Right atrium auricular region (tissue), 2 donors: Measurements from ENCODE around the gene S100A10. TPM values are rescaled to one million over a fixed set of nuclear protein-coding genes. Genes with fewer than 3 reads are reported as not detected.

Experiments
- DNase-seq: peaks from one replicate; pipeline ENCODE4 v3.0.0-alpha.2; 2019; ENCODE audit warnings: low spot score
- H3K27ac ChIP-seq, 2 donors: fragments of 200-600 bp; sonication (generic); 1 replicate in 1 of 2; 2 replicates in 1 of 2; pipeline ENCODE4 v1.5.1; 2016 to 2019
- H3K27me3 ChIP-seq, 2 donors: fragments of 200-600 bp; sonication (generic); one replicate each; pipeline versions ENCODE4 v1.5.1 to v1.6.0; 2017 to 2019
- H3K36me3 ChIP-seq: fragments of 200-600 bp; sonication (generic); one replicate; pipeline ENCODE4 v1.5.1; 2016
- H3K4me1 ChIP-seq, 2 donors: fragments of 200-600 bp; sonication (generic); one replicate each; pipeline versions ENCODE4 v1.5.1 to v1.6.0; 2017 to 2019
- H3K4me3 ChIP-seq, 2 donors: fragments of 200-600 bp; sonication (generic); 1 replicate in 1 of 2; 2 replicates in 1 of 2; pipeline ENCODE4 v1.5.1; 2017 to 2019; ENCODE audit warnings: mild to moderate bottlenecking in 1 of 2, moderate library complexity in 1 of 2
- H3K9me3 ChIP-seq, 2 donors: fragments of 200-600 bp; sonication (generic); one replicate each; pipeline ENCODE4 v1.5.1; 2019
- CTCF ChIP-seq, 2 donors: fragments of 200-600 bp; sonication (generic); IDR thresholded peaks; one replicate each; pipeline ENCODE4 v1.5.1; 2019; ENCODE audit warnings: antibody characterized with exemption in 2 of 2
- total RNA-seq, 2 donors: library from RNA; depleted of rRNA; stranded (reverse); fragments of >200 nt; gene quantifications; one replicate each; pipeline ENCODE4 v1.1.0, GENCODE V29; 2016

Gene S100A10
- 100 to 1,000 TPM in 1 of 2 donors, 10 to 100 TPM in 1; 75.2 to 116 TPM for total RNA-seq

GRCh38 chr1:151993734-151994496, at the start of gene S100A10:
S100A10 (minus strand) TSS chr1:151993859; CDS start chr1:151986230, 7,629 bp downstream.
- peaks cover 1 to 52% of the 10 kb centered on the region in 2 donors for H3K4me1 ChIP-seq

GRCh38 chr1:152042030-152042429, 48.4 kb upstream of the S100A10 start:
- no peaks in the 10 kb centered on the region for H3K36me3 ChIP-seq
- no peak overlapping the region for H3K27ac ChIP-seq
- H3K4me3 ChIP-seq = no peak overlapping the region
- no peaks in the 10 kb centered on the region for H3K9me3 ChIP-seq
- no peak for DNase-seq
- peaks cover 0 to 8% of the 10 kb centered on the region in 2 donors for H3K4me1 ChIP-seq
- no peak for TF ChIP-seq CTCF (IDR thresholded peaks at IDR 0.05)
- no peaks in the 10 kb centered on the region for H3K27me3 ChIP-seq

More at GRCh38 chr1:151993734-151994496, at the start of gene S100A10:
- peak in 1 of 2 donors; percentile 12 for TF ChIP-seq CTCF (IDR thresholded peaks at IDR 0.05)
- DNase-seq = peak; percentile 88
- no peaks in the 10 kb centered on the region for H3K9me3 ChIP-seq
- peak within 1 kb of the TSS; percentile 88 to 94 for H3K4me3 ChIP-seq
- peak within 1 kb of the TSS; percentile 94 to 96 for H3K27ac ChIP-seq
- no peaks in the 10 kb centered on the region for H3K27me3 ChIP-seq
- no peaks in the 10 kb centered on the region for H3K36me3 ChIP-seq

- H3K27me3 ChIP-seq = no peaks in the 10 kb centered on the region
- H3K9me3 ChIP-seq = no peaks in the 10 kb centered on the region
- no peak for DNase-seq
- no peaks in the 10 kb centered on the region for H3K36me3 ChIP-seq
- H3K4me3 ChIP-seq = no peak overlapping the region
- H3K4me1 ChIP-seq = peaks cover 0 to 14% of the 10 kb centered on the region in 2 donors
- no peak overlapping the region for H3K27ac ChIP-seq
- TF ChIP-seq CTCF (IDR thresholded peaks at IDR 0.05) = no peak
Measured at GRCh38 chr1:152039886-152040285, 46.2 kb upstream of the S100A10 start.

- no peak for DNase-seq
- Histone ChIP-seq H3K9me3 (no peaks in the 10 kb centered on the region), H3K4me3 (no peak overlapping the region), H3K36me3 (no peaks in the 10 kb centered on the region), H3K4me1 (peaks cover 0 to 18% of the 10 kb centered on the region in 2 donors), H3K27me3 (no peaks in the 10 kb centered on the region), H3K27ac (no peak overlapping the region)
- no peak for TF ChIP-seq CTCF (IDR thresholded peaks at IDR 0.05)
Measured at GRCh38 chr1:152039461-152039860, 45.8 kb upstream of the S100A10 start.

- Histone ChIP-seq H3K27ac (no peak overlapping the region), H3K36me3 (peaks cover under 1% of the 10 kb centered on the region), H3K9me3 (no peaks in the 10 kb centered on the region), H3K4me3 (no peak overlapping the region), H3K4me1 (peaks cover 0 to 24% of the 10 kb centered on the region in 2 donors), H3K27me3 (no peaks in the 10 kb centered on the region)
- no peak for DNase-seq
- no peak for TF ChIP-seq CTCF (IDR thresholded peaks at IDR 0.05)
Measured at GRCh38 chr1:152038871-152039270, 45.2 kb upstream of the S100A10 start.
